ENCODE results near the gene CAPS.

CAPS gene

DNA sequence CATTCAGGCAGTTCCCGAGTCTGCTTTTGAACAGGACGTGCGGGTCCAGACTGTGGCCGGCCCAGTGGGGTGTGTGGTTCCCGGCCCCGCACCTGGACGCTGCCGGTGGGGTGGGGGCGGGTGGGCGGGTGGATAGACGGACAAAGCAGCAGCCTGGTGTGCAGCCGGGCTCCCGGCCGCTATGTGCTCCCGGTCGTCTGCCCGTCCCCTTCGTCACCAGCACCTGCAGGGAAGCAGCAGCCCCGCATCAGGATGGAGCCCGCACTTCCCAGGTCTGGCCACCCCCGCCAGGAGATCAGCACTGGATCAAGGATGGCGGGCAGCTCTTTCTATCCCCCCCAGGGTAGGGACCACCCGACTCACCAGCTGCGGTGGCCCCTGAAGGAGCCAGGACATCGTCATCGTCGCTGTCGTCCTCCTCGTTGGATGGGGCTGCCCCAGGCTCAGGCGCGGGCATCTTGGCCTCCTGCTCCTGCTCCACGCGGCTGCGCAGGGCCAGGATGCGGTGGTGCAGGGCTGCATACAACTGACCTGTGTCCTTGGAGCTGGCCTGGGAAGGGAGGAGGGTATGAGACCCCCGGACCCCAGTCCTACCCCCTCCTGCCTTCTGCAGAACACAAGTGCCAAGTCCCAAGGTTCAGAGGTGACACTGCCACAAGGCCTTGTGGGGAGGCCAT lies 3.5 kb downstream of the CAPS start:
- no peak overlapping the region for H3K27ac ChIP-seq (replicated peaks)
- TF ChIP-seq SPI1 (IDR thresholded peaks at IDR 0.05; ENCODE audit: borderline replicate concordance, low read depth) = no peak
- no peak overlapping the region for H3K4me3 ChIP-seq (replicated peaks; ENCODE audit: insufficient read depth, low read length)
- H3K27me3 ChIP-seq (ENCODE audit: insufficient read depth, poor library complexity, severe bottlenecking) = no peaks in the 10 kb centered on the region
- DNase-seq (ENCODE audit: low read depth in 1 of 2, low spot score in 1 of 2) = no peak

DNA sequence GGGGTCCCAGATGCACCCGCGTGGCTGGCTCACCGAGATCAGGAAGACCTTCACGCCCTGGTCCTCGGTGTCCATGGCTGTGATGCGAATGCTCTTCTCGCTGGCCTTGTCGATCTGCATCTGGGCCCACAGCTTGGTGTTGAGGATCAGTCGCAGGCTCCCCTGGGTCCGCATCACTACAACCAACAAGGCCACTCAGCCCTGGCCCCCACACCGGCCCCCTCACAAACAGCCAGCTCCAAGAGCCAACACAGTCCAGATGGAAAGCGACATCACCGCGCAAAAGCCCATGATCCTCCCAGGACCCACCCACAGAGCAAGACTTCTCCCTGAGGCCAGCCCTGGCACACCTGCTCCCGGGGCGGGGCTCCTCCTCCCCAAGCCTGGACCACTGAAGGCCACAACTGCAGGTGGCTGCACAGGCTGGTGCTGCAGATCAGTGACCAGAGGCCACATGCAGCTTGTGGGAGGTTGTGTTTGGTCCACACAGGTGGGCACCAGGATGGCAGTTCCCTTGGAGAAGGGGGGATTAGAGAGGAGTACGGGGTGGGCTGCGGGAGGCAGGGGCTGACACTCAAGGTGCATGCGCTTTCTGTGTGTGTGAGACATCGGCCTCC lies 4.5 kb downstream of the CAPS start:
- H3K27me3 ChIP-seq (ENCODE audit: insufficient read depth, poor library complexity, severe bottlenecking) = no peaks in the 10 kb centered on the region
- TF ChIP-seq SPI1 (IDR thresholded peaks at IDR 0.05; ENCODE audit: borderline replicate concordance, low read depth) = no peak
- TF ChIP-seq, protein P1, sequence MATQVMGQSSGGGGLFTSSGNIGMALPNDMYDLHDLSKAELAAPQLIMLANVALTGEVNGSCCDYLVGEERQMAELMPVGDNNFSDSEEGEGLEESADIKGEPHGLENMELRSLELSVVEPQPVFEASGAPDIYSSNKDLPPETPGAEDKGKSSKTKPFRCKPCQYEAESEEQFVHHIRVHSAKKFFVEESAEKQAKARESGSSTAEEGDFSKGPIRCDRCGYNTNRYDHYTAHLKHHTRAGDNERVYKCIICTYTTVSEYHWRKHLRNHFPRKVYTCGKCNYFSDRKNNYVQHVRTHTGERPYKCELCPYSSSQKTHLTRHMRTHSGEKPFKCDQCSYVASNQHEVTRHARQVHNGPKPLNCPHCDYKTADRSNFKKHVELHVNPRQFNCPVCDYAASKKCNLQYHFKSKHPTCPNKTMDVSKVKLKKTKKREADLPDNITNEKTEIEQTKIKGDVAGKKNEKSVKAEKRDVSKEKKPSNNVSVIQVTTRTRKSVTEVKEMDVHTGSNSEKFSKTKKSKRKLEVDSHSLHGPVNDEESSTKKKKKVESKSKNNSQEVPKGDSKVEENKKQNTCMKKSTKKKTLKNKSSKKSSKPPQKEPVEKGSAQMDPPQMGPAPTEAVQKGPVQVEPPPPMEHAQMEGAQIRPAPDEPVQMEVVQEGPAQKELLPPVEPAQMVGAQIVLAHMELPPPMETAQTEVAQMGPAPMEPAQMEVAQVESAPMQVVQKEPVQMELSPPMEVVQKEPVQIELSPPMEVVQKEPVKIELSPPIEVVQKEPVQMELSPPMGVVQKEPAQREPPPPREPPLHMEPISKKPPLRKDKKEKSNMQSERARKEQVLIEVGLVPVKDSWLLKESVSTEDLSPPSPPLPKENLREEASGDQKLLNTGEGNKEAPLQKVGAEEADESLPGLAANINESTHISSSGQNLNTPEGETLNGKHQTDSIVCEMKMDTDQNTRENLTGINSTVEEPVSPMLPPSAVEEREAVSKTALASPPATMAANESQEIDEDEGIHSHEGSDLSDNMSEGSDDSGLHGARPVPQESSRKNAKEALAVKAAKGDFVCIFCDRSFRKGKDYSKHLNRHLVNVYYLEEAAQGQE (IDR thresholded peaks at IDR 0.05; ENCODE audit: insufficient replicate concordance, low read depth) = no peak
- no peak for TF ChIP-seq POLR2AphosphoS5 (IDR thresholded peaks at IDR 0.05; ENCODE audit: low read depth)
- TF ChIP-seq, protein P2, sequence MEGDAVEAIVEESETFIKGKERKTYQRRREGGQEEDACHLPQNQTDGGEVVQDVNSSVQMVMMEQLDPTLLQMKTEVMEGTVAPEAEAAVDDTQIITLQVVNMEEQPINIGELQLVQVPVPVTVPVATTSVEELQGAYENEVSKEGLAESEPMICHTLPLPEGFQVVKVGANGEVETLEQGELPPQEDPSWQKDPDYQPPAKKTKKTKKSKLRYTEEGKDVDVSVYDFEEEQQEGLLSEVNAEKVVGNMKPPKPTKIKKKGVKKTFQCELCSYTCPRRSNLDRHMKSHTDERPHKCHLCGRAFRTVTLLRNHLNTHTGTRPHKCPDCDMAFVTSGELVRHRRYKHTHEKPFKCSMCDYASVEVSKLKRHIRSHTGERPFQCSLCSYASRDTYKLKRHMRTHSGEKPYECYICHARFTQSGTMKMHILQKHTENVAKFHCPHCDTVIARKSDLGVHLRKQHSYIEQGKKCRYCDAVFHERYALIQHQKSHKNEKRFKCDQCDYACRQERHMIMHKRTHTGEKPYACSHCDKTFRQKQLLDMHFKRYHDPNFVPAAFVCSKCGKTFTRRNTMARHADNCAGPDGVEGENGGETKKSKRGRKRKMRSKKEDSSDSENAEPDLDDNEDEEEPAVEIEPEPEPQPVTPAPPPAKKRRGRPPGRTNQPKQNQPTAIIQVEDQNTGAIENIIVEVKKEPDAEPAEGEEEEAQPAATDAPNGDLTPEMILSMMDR (IDR thresholded peaks at IDR 0.05; ENCODE audit: insufficient read depth, low read length) = no peak
- no peak for TF ChIP-seq GABPA (IDR thresholded peaks at IDR 0.05; ENCODE audit: low read depth)
- DNase-seq (ENCODE audit: low read depth in 1 of 2, low spot score in 1 of 2) = no peak

DNA sequence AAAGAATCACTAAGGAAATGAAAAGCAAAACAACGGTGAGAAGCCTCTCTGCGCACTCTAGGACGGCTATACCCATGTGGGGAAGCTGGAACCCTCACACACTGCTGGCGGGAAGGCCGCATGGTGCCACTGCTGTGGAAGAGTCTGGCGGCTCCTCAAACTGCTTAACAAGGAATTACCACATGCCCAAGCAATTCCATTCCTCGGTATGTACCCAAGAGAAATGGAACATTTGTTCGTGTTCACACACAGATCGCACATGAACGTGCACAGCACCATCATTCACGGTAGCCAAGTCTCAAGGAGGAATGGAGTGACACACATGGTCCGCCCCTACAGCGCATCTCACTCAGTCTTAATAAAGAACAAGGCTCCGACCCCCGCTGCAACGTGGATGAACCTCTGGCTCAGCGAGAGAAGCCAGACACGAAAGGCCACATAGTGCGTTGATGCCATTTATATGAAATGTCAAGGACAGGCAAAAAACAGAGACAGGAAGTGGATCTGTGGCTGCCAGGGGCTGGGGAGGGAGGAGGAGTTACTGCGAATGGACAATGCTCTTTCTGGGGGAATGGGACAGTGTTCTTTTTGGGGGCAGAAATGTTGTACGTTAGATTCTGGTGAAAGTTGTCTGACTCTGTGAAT lies 7.6 kb downstream of the CAPS start:
- DNase-seq (ENCODE audit: low read depth in 1 of 2, low spot score in 1 of 2) = no peak
- Histone ChIP-seq H3K27me3 (ENCODE audit: insufficient read depth, poor library complexity, severe bottlenecking) (no peaks in the 10 kb centered on the region), H3K4me3 (replicated peaks; ENCODE audit: insufficient read depth, low read length) (no peak overlapping the region), H3K27ac (replicated peaks) (no peak overlapping the region)
- no peak for TF ChIP-seq POLR2AphosphoS5 (IDR thresholded peaks at IDR 0.05; ENCODE audit: low read depth)

More for the DNA sequence above, 4.5 kb downstream of the CAPS start:
- no peak overlapping the region for H3K27ac ChIP-seq (replicated peaks)
- no peak overlapping the region for H3K4me3 ChIP-seq (replicated peaks; ENCODE audit: insufficient read depth, low read length)

DNA sequence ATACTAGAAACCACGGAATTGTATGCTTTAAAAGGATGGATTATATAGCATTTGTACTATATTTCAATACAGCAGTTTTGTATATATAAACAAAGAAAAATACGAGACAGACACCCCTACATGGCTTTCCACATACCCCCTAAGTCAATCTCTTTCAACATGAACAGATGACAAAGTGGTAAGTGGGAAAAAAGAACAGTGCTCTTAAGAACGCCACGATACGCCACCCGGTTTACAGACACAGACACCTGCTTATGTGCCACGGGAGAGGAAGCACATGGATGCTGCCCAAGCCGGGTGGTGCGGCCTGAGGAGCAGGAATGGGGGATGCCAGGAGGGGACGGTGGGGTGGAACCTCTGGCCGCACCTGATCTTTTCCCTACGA lies 8.1 kb downstream of the CAPS start:
- no peak for DNase-seq (ENCODE audit: low read depth in 1 of 2, low spot score in 1 of 2)
- no peak overlapping the region for H3K27ac ChIP-seq (replicated peaks)
- no peaks in the 10 kb centered on the region for H3K27me3 ChIP-seq (ENCODE audit: insufficient read depth, poor library complexity, severe bottlenecking)
- no peak overlapping the region for H3K4me3 ChIP-seq (replicated peaks; ENCODE audit: insufficient read depth, low read length)
- TF ChIP-seq, protein P2 (IDR thresholded peaks at IDR 0.05; ENCODE audit: insufficient read depth, low read length) = no peak
- TF ChIP-seq SPI1 (IDR thresholded peaks at IDR 0.05; ENCODE audit: borderline replicate concordance, low read depth) (no peak), GABPA (IDR thresholded peaks at IDR 0.05; ENCODE audit: low read depth) (no peak), POLR2AphosphoS5 (IDR thresholded peaks at IDR 0.05; ENCODE audit: low read depth) (no peak)
- TF ChIP-seq, protein P1 (IDR thresholded peaks at IDR 0.05; ENCODE audit: insufficient replicate concordance, low read depth) = no peak
